ENCODE measurements around the gene PPIC. TPM values are rescaled to one million over a fixed set of nuclear protein-coding genes. Genes with fewer than 3 reads are reported as not detected.

The PPIC gene
- total RNA-seq (2014; rRNA removed; shearing (Covaris generic)), result 9.1 and 10.9 TPM in 2 replicates
- polyA plus RNA-seq (2014; cell fraction: nucleus; rRNA removed), result 11.0 and 15.6 TPM in 2 replicates

GRCh38 chr5:123036391-123037103 lies at the start of gene PPIC:
Gene PPIC, minus strand, starts transcription at chr5:123036725. Its CDS starts 100 bp downstream, at chr5:123036625.
- peak; percentile 71 for DNase-seq (ENCODE audit: extremely low read depth, low read depth)

- no peak for DNase-seq (ENCODE audit: extremely low read depth, low read depth)
Measured at GRCh38 chr5:123085638-123086286, 49.2 kb upstream of the PPIC start.

GRCh38 chr5:123084730-123085605 lies 48.4 kb upstream of the PPIC start:
- no peak for DNase-seq (ENCODE audit: extremely low read depth, low read depth)

- no peak for DNase-seq (ENCODE audit: extremely low read depth, low read depth)
Measured at GRCh38 chr5:123083298-123083697, 46.8 kb upstream of the PPIC start.

GRCh38 chr5:123080215-123080614 lies 43.7 kb upstream of the PPIC start:
- no peak for DNase-seq (ENCODE audit: extremely low read depth, low read depth)

- DNase-seq (ENCODE audit: extremely low read depth, low read depth), result no peak
Measured at GRCh38 chr5:123075521-123076163, 39.1 kb upstream of the PPIC start.

- DNase-seq (ENCODE audit: extremely low read depth, low read depth), result no peak
Measured at GRCh38 chr5:123068368-123068938, 31.9 kb upstream of the PPIC start.

GRCh38 chr5:123066016-123066415 lies 29.5 kb upstream of the PPIC start:
- no peak for DNase-seq (ENCODE audit: extremely low read depth, low read depth)

GRCh38 chr5:123059455-123059854 lies 22.9 kb upstream of the PPIC start:
- no peak for DNase-seq (ENCODE audit: extremely low read depth, low read depth)

GRCh38 chr5:123051206-123051605 lies 14.7 kb upstream of the PPIC start:
- DNase-seq (ENCODE audit: extremely low read depth, low read depth), result no peak

- no peak for DNase-seq (ENCODE audit: extremely low read depth, low read depth)
Measured at GRCh38 chr5:123047706-123048105, 11.2 kb upstream of the PPIC start.

GRCh38 chr5:123046222-123046621 lies 9.7 kb upstream of the PPIC start:
- DNase-seq (ENCODE audit: extremely low read depth, low read depth), result no peak

GRCh38 chr5:123044926-123045617 lies 8.5 kb upstream of the PPIC start:
- DNase-seq (ENCODE audit: extremely low read depth, low read depth), result no peak

- no peak for DNase-seq (ENCODE audit: extremely low read depth, low read depth)
Measured at GRCh38 chr5:123039673-123040072, 3.1 kb upstream of the PPIC start.

- no peak for DNase-seq (ENCODE audit: extremely low read depth, low read depth)
Measured at GRCh38 chr5:123037104-123037418, 536 bp upstream of the PPIC start.

- no peak for DNase-seq (ENCODE audit: extremely low read depth, low read depth)
Measured at GRCh38 chr5:123035918-123036390, 571 bp downstream of the PPIC start.

GRCh38 chr5:123035360-123035917 lies 1.1 kb downstream of the PPIC start:
- no peak for DNase-seq (ENCODE audit: extremely low read depth, low read depth)

- no peak for DNase-seq (ENCODE audit: extremely low read depth, low read depth)
Measured at GRCh38 chr5:123033157-123033671, 3.3 kb downstream of the PPIC start.

GRCh38 chr5:123028222-123028621 lies 8.3 kb downstream of the PPIC start:
- no peak for DNase-seq (ENCODE audit: extremely low read depth, low read depth)
